Testis (tissue), 5 donors: ENCODE data around the gene CRHBP. TPM values are rescaled to one million over a fixed set of nuclear protein-coding genes. Genes with fewer than 3 reads are reported as not detected.
"Not testable (repeated sequence)": the region's sequence is repeated elsewhere in the genome, so short reads cannot be mapped to it uniquely, and the experiment has no call there.

Experiments used
- DNase-seq: peaks from one replicate; pipeline ENCODE4 v3.0.0-alpha.2; 2019
- H3K27ac ChIP-seq, 2 donors: fragments of 200-600 bp; sonication (generic); one replicate each; pipeline ENCODE4 v1.5.1; 2019
- H3K27me3 ChIP-seq: fragments of 200-600 bp; sonication (generic); one replicate; pipeline ENCODE4 v1.5.1; 2019
- H3K36me3 ChIP-seq: fragments of 200-600 bp; sonication (generic); one replicate; pipeline ENCODE4 v1.5.1; 2017; ENCODE audit warnings: low read depth; ENCODE audit errors: missing control alignments
- H3K4me1 ChIP-seq: fragments of 200-600 bp; sonication (generic); one replicate; pipeline ENCODE4 v1.5.1; 2019
- H3K4me3 ChIP-seq, 2 donors: fragments of 200-600 bp; sonication (generic); one replicate each; pipeline ENCODE4 v1.5.1; 2017 to 2019
- H3K9me3 ChIP-seq: fragments of 200-600 bp; sonication (generic); one replicate; pipeline ENCODE4 v1.5.1; 2017
- CTCF ChIP-seq, 3 experiments: fragments of 450-650 bp in 2 of 3; fragments of 200-600 bp in 1 of 3; sonication (generic) in 1 of 3; IDR thresholded peaks; one replicate each; pipeline ENCODE4 v1.5.1; 2016 to 2019; ENCODE audit warnings: antibody characterized with exemption in 3 of 3, mild to moderate bottlenecking in 2 of 3, moderate library complexity in 1 of 3
- POLR2A ChIP-seq: fragments of 450-650 bp; IDR thresholded peaks from one replicate; pipeline ENCODE4 v1.6.1; 2017; ENCODE audit warnings: antibody characterized with exemption, mild to moderate bottlenecking, moderate library complexity
- WGBS, 2 donors: methylation state at CpG; one replicate each; pipeline ENCODE4 v1.1.5; 2018; 5-methylcytosine and 5-hydroxymethylcytosine counted together
- intact Hi-C: fragments of 100-400 bp; cut with DNase I; formaldehyde crosslinking; loops from one replicate; pipeline ENCODE4 v1.15.1; 2023; ENCODE audit warnings: low total_unique reads
- long read RNA-seq, 2 donors: transcript quantifications; one replicate each; lab custom pipeline, GENCODE V29; 2026
- polyA plus RNA-seq: library from polyadenylated mRNA; stranded (reverse); fragments of 350-450 nt; fragmentation: Illumina TruSeq; extraction: RNeasy Lipid Tissue Mini Kit (QIAGEN cat#74804); gene quantifications from one replicate; pipeline ENCODE4 v1.2.3, GENCODE V29; 2014; ENCODE audit warnings: low read depth, low replicate concordance; ENCODE audit not compliant: insufficient read depth
- total RNA-seq, 2 donors: library from RNA; depleted of rRNA; stranded (reverse); fragments of >200 nt; gene quantifications; one replicate each; pipeline ENCODE4 v1.2.3, GENCODE V29; 2016

The CRHBP gene, protein sequence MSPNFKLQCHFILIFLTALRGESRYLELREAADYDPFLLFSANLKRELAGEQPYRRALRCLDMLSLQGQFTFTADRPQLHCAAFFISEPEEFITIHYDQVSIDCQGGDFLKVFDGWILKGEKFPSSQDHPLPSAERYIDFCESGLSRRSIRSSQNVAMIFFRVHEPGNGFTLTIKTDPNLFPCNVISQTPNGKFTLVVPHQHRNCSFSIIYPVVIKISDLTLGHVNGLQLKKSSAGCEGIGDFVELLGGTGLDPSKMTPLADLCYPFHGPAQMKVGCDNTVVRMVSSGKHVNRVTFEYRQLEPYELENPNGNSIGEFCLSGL
- total RNA-seq (1 to 10 TPM; 1.1 to 3.3 TPM), polyA plus RNA-seq (2.0 TPM)
- long read RNA-seq, donor 1, partial matches to known transcripts: 0 of 1 reads
- long read RNA-seq, donor 1, other reads (novel, unspliced or antisense): 0 of 1 reads
- long read RNA-seq, donor 2, partial matches to known transcripts: 0 of 3 reads
- long read RNA-seq, donor 2, other reads (novel, unspliced or antisense): 0 of 3 reads

DNA sequence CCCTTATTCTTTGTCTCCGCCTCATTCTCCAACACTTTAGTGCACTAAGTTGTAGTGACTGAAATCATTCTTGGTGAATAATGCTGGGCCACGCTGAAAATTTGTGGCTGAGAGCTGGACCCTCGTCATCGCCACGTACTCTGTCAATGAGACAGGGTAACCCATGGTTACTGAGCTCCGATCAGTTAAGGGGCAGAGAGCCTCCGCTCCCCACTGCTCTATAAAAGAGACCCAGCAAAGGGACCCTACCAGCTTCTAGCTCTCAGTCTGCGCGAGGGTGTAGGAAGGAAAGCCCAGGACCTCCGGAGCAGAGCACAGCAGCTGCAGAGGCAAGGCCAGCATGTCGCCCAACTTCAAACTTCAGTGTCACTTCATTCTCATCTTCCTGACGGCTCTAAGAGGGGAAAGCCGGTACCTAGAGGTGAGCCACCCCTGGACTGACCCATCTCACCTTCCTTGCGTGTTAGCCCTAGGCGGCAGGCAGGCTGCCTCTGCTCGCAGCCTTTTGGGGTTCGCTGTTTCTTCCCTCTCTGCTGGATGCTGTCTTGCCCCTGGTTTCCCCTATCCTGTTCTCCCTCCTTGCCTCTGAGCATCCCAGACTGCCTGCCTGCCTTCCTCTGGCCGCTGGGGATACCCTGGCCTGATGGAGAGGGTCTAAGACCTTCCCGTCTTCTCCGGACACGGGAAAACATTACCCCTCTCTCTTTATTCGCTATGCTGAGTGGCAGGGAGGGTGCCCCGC, at the start of gene CRHBP:
TSS of gene CRHBP (plus strand) at position 251 of the 742 bp plus-strand sequence. CDS start at position 341, 90 bp downstream.
- Histone ChIP-seq H3K27ac (no peak within 1 kb of the TSS), H3K27me3 (no peaks in the 10 kb centered on the region), H3K4me3 (peak within 1 kb of the TSS; percentile 42 to 57), H3K9me3 (no peaks in the 10 kb centered on the region), H3K4me1 (no peaks in the 10 kb centered on the region), H3K36me3 (no peaks in the 10 kb centered on the region)
- TF ChIP-seq POLR2A: no peak
- TF ChIP-seq CTCF (IDR thresholded peaks at IDR 0.05): no peak
- WGBS, 2 donors: 17 to 25% methylated on average over 19 to 23 of the region's 23 CpGs
- DNase-seq: no peak
- intact Hi-C loops: no loop called here

GRCh38 chr5:76908166-76908565, 44.7 kb upstream of the CRHBP start:
- WGBS, 2 donors: 88 to 91% methylated on average over 7 of the region's 7 CpGs
- no peaks in the 10 kb centered on the region for H3K36me3 ChIP-seq
- H3K27me3 ChIP-seq: no peaks in the 10 kb centered on the region
- no peaks in the 10 kb centered on the region for H3K4me1 ChIP-seq
- DNase-seq: no peak
- no peaks in the 10 kb centered on the region for H3K9me3 ChIP-seq
- TF ChIP-seq POLR2A (no peak), CTCF (IDR thresholded peaks at IDR 0.05) (no peak)
- H3K27ac ChIP-seq: no peak overlapping the region
- intact Hi-C loops: no loop called here
- H3K4me3 ChIP-seq: no peak overlapping the region

DNA sequence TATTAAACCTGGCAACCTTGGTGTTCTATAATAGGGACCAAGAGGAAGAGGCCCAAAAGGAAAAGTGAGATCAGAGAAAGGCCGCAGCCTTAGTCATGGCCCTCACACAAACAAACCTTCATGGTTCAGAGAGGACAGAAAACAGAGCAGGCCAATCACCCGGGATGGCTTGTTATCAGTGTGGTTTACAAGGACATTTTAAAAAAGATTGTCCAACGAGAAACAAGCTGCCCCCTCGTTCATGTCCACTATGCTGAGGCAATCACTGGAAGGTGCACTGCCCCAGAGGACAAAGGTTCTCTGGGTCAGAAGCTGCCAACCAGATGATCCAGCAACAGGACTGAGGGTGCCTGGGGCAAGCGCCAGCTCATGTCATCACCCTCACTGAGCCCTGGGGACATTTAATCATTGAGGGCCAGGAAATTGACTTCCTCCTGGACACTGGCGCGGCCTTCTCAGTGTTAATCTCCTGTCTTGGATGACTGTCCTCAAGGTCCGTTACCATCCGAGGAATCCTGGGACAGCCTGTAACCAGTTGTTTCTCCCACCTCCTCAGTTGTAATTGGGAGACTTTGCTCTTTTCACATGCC, 42.4 kb upstream of the CRHBP start:
- DNase-seq, H3K4me1 ChIP-seq, H3K9me3 ChIP-seq, H3K27me3 ChIP-seq, intact Hi-C loops, H3K36me3 ChIP-seq, H3K27ac ChIP-seq, H3K4me3 ChIP-seq: not testable (repeated sequence)
- 82 to 85% methylated on average over 9 of the region's 9 CpGs for WGBS, 2 donors

DNA sequence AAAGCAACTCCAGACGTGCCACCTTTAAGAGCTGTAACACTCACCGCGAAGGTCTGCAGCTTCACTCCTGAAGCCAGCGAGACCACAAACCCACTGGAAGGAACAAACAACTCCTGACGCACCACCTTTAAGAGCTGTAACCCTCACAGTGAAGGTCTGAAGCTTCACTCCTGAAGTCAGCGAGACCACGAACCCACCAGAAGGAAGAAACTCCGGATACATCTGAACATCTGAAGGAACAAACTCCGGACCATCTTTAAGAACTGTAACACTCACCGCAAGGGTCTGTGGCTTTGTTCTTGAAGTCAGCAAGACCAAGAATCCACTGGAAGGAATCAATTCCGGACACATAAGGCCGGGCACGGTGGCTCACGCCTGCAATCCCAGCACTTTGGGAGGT, 38.2 kb upstream of the CRHBP start:
- intact Hi-C loops, DNase-seq, H3K9me3 ChIP-seq, H3K4me1 ChIP-seq, H3K36me3 ChIP-seq, H3K27me3 ChIP-seq, H3K4me3 ChIP-seq, H3K27ac ChIP-seq: not testable (repeated sequence)
- 87 to 90% methylated on average over 14 of the region's 14 CpGs for WGBS, 2 donors

DNA sequence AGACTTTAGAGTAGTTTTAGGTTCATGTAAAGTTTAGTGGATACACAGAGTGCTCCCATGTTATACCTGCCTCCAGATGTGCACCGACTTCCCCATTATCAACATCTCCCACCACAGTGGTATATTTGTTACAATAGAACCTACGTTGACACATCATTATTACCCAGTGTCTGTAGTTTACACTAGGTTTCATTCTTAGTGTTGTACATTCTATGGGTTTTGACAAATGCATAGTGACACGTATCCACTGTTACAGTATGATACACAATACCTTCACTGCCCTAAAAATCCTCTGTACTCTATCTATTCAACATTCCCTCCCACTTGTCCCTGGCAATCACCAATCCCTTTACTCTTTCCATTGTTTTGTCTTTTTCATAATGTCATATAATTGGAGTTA, 34.3 kb upstream of the CRHBP start:
- no peak for DNase-seq
- Histone ChIP-seq H3K36me3 (no peaks in the 10 kb centered on the region), H3K27me3 (no peaks in the 10 kb centered on the region), H3K9me3 (no peaks in the 10 kb centered on the region), H3K4me3 (no peak overlapping the region), H3K27ac (no peak overlapping the region), H3K4me1 (no peaks in the 10 kb centered on the region)
- 85 to 87% methylated on average over 3 of the region's 3 CpGs for WGBS, 2 donors
- intact Hi-C loops: no loop called here
- TF ChIP-seq CTCF (IDR thresholded peaks at IDR 0.05) (no peak), POLR2A (no peak)
